AG10803 (cell line): ENCODE results near the gene TKTL1.

Experiments
- DNase-seq: peaks from one replicate; pipeline ENCODE4 v3.0.0; 2010; ENCODE audit warnings: low read depth
- H3K4me3 ChIP-seq: 2 replicates; pipeline ENCODE4 v1.5.1; 2011; ENCODE audit warnings: mild to moderate bottlenecking, low read length, control low read depth
- TF ChIP-seq, protein P1 (sequence below): conservative IDR thresholded peaks from 2 replicates; pipeline ENCODE4 v1.5.1; 2011; ENCODE audit warnings: mild to moderate bottlenecking, low read length, control low read depth, inconsistent platforms

The TKTL1 gene

DNA sequence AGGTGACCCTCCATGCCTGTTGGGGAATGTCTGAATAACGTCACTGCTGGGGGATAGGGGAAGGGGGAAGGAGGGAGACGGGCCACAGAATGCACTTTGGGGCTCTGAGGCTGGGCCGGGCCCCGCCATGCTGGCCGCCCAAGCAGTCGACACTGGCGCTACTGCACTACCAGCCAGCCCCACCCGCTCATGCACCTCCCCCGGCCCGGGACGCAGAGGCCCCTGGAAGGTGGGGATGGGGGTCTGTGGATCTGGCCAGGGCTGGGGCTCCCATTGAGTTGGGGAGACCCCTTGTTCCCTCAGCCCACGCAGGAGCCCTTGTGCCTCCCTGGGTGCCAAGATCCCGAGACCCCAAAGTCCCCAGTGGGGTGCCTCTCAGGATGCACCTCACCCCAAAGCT, 61.0 kb downstream of the TKTL1 start:
- no peak for DNase-seq
- TF ChIP-seq, protein P1, sequence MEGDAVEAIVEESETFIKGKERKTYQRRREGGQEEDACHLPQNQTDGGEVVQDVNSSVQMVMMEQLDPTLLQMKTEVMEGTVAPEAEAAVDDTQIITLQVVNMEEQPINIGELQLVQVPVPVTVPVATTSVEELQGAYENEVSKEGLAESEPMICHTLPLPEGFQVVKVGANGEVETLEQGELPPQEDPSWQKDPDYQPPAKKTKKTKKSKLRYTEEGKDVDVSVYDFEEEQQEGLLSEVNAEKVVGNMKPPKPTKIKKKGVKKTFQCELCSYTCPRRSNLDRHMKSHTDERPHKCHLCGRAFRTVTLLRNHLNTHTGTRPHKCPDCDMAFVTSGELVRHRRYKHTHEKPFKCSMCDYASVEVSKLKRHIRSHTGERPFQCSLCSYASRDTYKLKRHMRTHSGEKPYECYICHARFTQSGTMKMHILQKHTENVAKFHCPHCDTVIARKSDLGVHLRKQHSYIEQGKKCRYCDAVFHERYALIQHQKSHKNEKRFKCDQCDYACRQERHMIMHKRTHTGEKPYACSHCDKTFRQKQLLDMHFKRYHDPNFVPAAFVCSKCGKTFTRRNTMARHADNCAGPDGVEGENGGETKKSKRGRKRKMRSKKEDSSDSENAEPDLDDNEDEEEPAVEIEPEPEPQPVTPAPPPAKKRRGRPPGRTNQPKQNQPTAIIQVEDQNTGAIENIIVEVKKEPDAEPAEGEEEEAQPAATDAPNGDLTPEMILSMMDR, result no peak
- no peak overlapping the region for H3K4me3 ChIP-seq

DNA sequence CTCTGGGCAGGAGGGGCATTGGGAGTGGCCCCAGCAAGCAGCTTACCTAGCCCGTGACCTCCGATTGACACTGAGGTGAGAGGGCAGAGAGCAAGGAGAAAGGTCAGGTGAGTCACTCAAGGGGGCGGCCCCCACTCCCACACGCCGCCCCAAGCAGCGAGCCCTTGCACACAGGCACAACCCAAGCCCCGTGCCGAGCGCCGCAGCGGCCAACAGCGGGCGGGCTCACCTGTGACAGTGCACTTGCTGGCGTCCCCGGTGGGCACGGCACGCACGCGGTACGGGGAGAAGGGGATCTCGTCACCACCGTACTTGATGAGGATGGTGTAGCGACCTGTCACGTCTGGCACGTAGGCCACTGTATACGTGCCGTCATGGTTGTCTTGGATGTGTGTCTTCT, 61.6 kb downstream of the TKTL1 start:
- H3K4me3 ChIP-seq, result no peak overlapping the region
- DNase-seq, result no peak
- TF ChIP-seq, protein P1, result no peak

DNA sequence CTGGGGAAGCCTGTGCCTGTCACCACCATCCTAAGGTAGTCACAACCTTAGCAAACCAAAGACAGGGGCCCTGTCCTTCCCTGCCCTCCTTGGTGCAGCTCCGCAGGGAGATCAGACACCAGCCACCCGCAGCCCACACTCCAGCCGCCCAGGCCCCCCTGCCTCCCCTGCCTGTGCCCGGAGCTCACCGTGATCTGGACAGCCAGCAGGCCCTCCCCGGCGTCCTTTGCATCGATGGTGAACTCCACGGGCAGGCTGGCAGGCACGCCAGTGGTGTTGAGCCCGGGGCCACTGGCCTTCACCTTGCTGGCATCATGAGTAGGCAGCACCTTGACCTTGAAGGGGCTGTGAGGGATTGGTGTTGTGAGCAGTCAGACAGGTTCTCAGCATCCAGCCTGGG, 62.4 kb downstream of the TKTL1 start:
- DNase-seq, result no peak
- TF ChIP-seq, protein P1, result no peak
- H3K4me3 ChIP-seq, result no peak overlapping the region

DNA sequence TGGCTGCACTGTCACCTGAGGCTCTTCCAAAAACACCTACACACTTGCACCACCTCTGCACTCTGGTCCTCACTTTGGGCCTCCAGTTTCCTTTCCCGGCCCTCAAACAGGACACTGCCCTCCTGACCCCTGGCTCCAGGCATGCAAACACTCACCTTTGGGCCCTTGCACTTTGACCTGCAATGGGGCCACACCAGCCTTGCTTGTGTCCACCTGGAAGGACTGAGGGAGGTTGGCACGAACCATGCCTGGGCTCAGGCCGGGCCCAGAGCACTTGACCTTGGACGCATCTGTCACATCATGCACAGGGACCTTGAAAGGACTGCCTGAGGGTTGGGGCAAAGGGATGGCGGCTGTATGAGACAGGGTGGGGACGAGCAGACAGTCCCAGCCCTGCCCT, 63.2 kb downstream of the TKTL1 start:
- TF ChIP-seq, protein P1, result no peak
- H3K4me3 ChIP-seq, result no peak overlapping the region
- DNase-seq, result no peak

DNA sequence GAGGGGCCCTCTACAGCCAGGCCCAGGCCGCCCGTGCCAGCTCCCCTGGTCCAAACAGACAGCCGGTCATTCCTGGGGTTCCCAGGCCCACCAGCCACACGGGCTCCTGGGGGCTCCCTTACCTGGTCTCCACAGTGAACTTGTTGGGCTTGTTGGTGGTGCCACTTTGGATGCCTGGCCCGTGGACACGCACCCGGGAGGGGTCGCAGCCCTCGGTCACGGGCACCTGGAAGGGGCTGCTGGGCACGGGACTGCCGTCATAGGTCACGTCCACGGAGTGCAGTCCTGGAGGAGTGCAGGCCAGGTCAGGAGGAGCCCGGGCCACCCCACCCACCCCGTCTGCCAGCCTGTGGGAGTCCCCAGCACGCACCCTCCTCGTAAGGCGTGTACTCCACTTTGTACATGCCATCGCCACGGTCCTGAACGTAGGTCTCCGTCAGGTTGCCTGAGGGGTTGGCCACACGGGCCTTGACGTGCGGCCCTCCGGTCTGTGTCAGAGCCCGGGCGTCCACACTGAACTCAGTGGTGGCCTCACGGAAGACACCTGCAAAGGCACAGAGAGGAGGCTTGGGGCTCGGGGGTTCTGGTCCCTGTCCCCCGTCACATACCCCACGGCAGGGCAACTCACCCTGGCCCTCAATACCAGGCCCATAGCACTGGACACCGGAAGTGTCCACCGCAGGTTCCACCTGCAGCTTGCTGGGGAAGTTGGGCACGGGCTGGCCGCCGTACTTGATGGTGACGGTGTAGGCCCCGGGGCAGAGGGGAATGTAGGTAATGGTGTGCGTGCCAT, 64.0 kb downstream of the TKTL1 start:
- TF ChIP-seq, protein P1, result no peak
- no peak for DNase-seq
- H3K4me3 ChIP-seq, result no peak overlapping the region

DNA sequence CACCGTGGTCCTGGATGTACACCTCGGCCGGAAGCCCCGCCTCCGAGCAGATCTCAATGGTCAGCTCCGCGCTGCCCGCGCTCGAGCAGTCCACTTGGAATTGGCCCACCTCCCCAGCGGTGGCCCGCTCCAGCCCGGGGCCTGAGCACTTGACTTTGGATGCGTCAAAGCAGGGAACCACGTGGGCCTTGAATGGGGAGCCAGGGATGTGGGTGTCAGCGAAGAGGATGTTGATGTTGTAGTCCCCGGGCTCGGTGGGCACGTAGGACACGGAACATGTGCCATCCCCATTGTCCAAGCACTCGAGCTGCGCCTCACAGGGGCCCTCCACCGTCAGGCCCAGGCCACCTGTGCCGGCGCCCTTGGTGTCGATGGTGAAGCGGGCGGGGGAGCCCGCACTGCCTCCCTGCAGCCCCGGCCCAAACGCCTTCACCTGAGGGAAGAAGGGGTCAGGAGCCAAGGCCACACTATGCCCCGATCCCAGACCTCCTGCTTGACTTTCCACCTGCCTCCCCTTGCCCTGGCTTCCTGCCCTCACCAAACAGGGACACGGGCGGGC, 64.6 kb downstream of the TKTL1 start:
- no peak overlapping the region for H3K4me3 ChIP-seq
- TF ChIP-seq, protein P1, result no peak
- DNase-seq, result no peak
